Mesenchymal stem cell (in vitro differentiated cells and primary cell): ENCODE measurements around the gene CFLAR.

ENCODE experiments used
- DNase-seq: peaks from one replicate; pipeline ENCODE4 v3.0.0-alpha.2; 2013
- H2AFZ ChIP-seq: one replicate; pipeline ENCODE4 v1.6.1; 2013; ENCODE audit warnings: low read depth, mild to moderate bottlenecking, control low read depth, inconsistent platforms, low read length, moderate library complexity
- H2AK5ac ChIP-seq: 2 replicates; pipeline ENCODE4 v1.6.1; 2013; ENCODE audit warnings: low read length, moderate library complexity, mild to moderate bottlenecking, inconsistent platforms; ENCODE audit not compliant: severe bottlenecking
- H2BK120ac ChIP-seq: one replicate; pipeline ENCODE4 v1.6.1; 2013; ENCODE audit warnings: low read depth, mild to moderate bottlenecking, inconsistent platforms, low read length, moderate library complexity
- H2BK12ac ChIP-seq, 2 experiments: one replicate each; pipeline ENCODE4 v1.6.1; 2013; ENCODE audit warnings: inconsistent platforms in 2 of 2, low read length in 2 of 2, mild to moderate bottlenecking in 2 of 2, moderate library complexity in 2 of 2, control low read depth in 1 of 2
- H2BK15ac ChIP-seq: one replicate; pipeline ENCODE4 v1.6.1; 2013; ENCODE audit warnings: mild to moderate bottlenecking, low read depth, inconsistent platforms; ENCODE audit not compliant: poor library complexity, severe bottlenecking
- H2BK5ac ChIP-seq: 2 replicates; pipeline ENCODE4 v1.6.1; 2013; ENCODE audit warnings: low read depth, mild to moderate bottlenecking, low read length, control low read depth, inconsistent platforms; ENCODE audit not compliant: poor library complexity, severe bottlenecking
- H3K14ac ChIP-seq, 2 experiments: one replicate each; pipeline ENCODE4 v1.6.1; 2013; ENCODE audit warnings: inconsistent platforms in 2 of 2, low read length in 2 of 2, control low read depth in 1 of 2, mild to moderate bottlenecking in 1 of 2, moderate library complexity in 1 of 2
- H3K18ac ChIP-seq, 2 experiments: one replicate each; pipeline ENCODE4 v1.6.1; 2013; ENCODE audit warnings: inconsistent platforms in 2 of 2, low read length in 2 of 2, control low read depth in 1 of 2, low read depth in 1 of 2, mild to moderate bottlenecking in 1 of 2
- H3K23ac ChIP-seq, 2 experiments: one replicate each; pipeline ENCODE4 v1.6.1; 2013; ENCODE audit warnings: inconsistent platforms in 2 of 2, low read length in 2 of 2, mild to moderate bottlenecking in 2 of 2, moderate library complexity in 2 of 2, control low read depth in 1 of 2
- H3K27ac ChIP-seq: 2 replicates; pipeline ENCODE4 v1.5.1; 2013; ENCODE audit warnings: mild to moderate bottlenecking, moderate library complexity, low read length, control low read depth, inconsistent platforms; ENCODE audit not compliant: poor library complexity, severe bottlenecking
- H3K27me3 ChIP-seq, 2 experiments: 2 replicates each; pipeline versions ENCODE4 v1.6.1 to v1.7.0; 2013; ENCODE audit warnings: low read length in 2 of 2, mild to moderate bottlenecking in 2 of 2, moderate library complexity in 2 of 2, control low read depth in 1 of 2, inconsistent platforms in 1 of 2; ENCODE audit not compliant: control insufficient read depth in 1 of 2, insufficient read depth in 1 of 2
- H3K36me3 ChIP-seq, 2 experiments: 2 replicates each; pipeline versions ENCODE4 v1.6.1 to v1.7.0; 2013; ENCODE audit warnings: low read length in 2 of 2, control low read depth in 1 of 2, inconsistent platforms in 1 of 2, low read depth in 1 of 2, mild to moderate bottlenecking in 1 of 2; ENCODE audit not compliant: insufficient read depth in 2 of 2, control insufficient read depth in 1 of 2
- H3K4ac ChIP-seq, 2 experiments: one replicate each; pipeline ENCODE4 v1.6.1; 2013; ENCODE audit warnings: inconsistent platforms in 2 of 2, low read length in 2 of 2, mild to moderate bottlenecking in 2 of 2, moderate library complexity in 2 of 2, control low read depth in 1 of 2, low read depth in 1 of 2
- H3K4me1 ChIP-seq: 2 replicates; pipeline ENCODE4 v1.6.1; 2013; ENCODE audit warnings: low read depth, low read length, control low read depth; ENCODE audit not compliant: control insufficient read depth, insufficient read depth
- H3K4me2 ChIP-seq: 2 replicates; pipeline ENCODE4 v1.6.1; 2013; ENCODE audit warnings: low read length, mild to moderate bottlenecking, inconsistent platforms; ENCODE audit not compliant: poor library complexity, severe bottlenecking
- H3K4me3 ChIP-seq, 2 experiments: 2 replicates each; pipeline versions ENCODE4 v1.5.1 to v1.7.0; 2013; ENCODE audit warnings: low read length in 2 of 2, mild to moderate bottlenecking in 2 of 2, control low read depth in 1 of 2, low read depth in 1 of 2; ENCODE audit not compliant: insufficient read depth in 1 of 2
- H3K79me1 ChIP-seq: replicated peaks from 2 replicates; pipeline ENCODE4 v1.6.1; 2013; ENCODE audit warnings: mild to moderate bottlenecking, control low read depth, low read length, inconsistent platforms; ENCODE audit not compliant: poor library complexity, severe bottlenecking
- H3K9ac ChIP-seq: 2 replicates; pipeline ENCODE4 v1.7.0; 2013; ENCODE audit warnings: mild to moderate bottlenecking, low read length, moderate library complexity
- H3K9me3 ChIP-seq: 2 replicates; pipeline ENCODE4 v1.7.0; 2013; ENCODE audit warnings: mild to moderate bottlenecking, low read length; ENCODE audit not compliant: control insufficient read depth
- H4K8ac ChIP-seq: one replicate; pipeline ENCODE4 v1.6.1; 2013; ENCODE audit warnings: inconsistent platforms, mild to moderate bottlenecking, low read length, moderate library complexity
- H4K91ac ChIP-seq: one replicate; pipeline ENCODE4 v1.6.1; 2013; ENCODE audit warnings: mild to moderate bottlenecking, low read length, inconsistent platforms
- WGBS: methylation state at CpG from one replicate; pipeline ENCODE4 v1.1.7; 2013; ENCODE audit warnings: mixed read lengths; 5-methylcytosine and 5-hydroxymethylcytosine counted together

The CFLAR gene

GRCh38 chr2:201195331-201195730 is 79.4 kb downstream of the CFLAR start:
- H3K14ac ChIP-seq = no peak overlapping the region
- H2AK5ac ChIP-seq = no peak overlapping the region
- H3K23ac ChIP-seq = no peak overlapping the region
- no peak overlapping the region for H3K27ac ChIP-seq
- H3K4ac ChIP-seq = no peak overlapping the region
- no peak overlapping the region for H2BK12ac ChIP-seq
- H3K9ac ChIP-seq = no peak overlapping the region
- no peaks in the 10 kb centered on the region for H3K79me1 ChIP-seq
- H3K4me3 ChIP-seq = no peak overlapping the region
- peaks cover 0 to 21% of the 10 kb centered on the region in 2 experiments for H3K36me3 ChIP-seq
- no peaks in the 10 kb centered on the region for H3K9me3 ChIP-seq
- H3K4me1 ChIP-seq = no peaks in the 10 kb centered on the region
- no peak overlapping the region for H2BK15ac ChIP-seq
- H4K91ac ChIP-seq = no peak overlapping the region
- DNase-seq = no peak
- H2BK5ac ChIP-seq = no peak overlapping the region
- no peak overlapping the region for H2BK120ac ChIP-seq
- no peak overlapping the region for H3K18ac ChIP-seq
- 73% methylated on average over 3 of the region's 3 CpGs for WGBS
- H2AFZ ChIP-seq = no peak overlapping the region
- H3K27me3 ChIP-seq = no peaks in the 10 kb centered on the region
- no peak overlapping the region for H4K8ac ChIP-seq
- no peak overlapping the region for H3K4me2 ChIP-seq

DNA sequence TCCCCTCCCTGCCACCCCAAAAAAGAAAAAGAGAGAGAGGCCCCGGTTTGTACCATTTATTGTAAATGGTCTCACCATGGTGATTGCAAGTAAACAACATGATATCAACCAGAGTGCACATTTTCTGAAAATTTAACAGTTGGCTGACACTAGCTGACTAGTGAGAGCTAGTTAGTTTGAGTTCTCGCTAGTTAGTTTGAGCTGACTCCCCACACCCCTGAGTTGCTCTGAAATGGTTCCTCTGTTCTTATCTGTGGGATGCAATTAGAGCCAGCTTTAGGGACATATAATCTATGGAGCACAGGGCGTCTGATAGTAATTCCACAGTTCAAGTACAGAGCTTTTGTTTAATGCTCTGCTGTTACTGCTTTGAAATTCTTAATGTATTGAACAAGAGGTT is 80.0 kb downstream of the CFLAR start:
- DNase-seq = no peak
- no peaks in the 10 kb centered on the region for H3K4me1 ChIP-seq
- H3K18ac ChIP-seq = no peak overlapping the region
- H3K14ac ChIP-seq = no peak overlapping the region
- H2AK5ac ChIP-seq = no peak overlapping the region
- H3K27ac ChIP-seq = no peak overlapping the region
- no peak overlapping the region for H2BK15ac ChIP-seq
- no peaks in the 10 kb centered on the region for H3K79me1 ChIP-seq
- H3K23ac ChIP-seq = no peak overlapping the region
- no peaks in the 10 kb centered on the region for H3K27me3 ChIP-seq
- WGBS = 90% methylated on average over 2 of the region's 3 CpGs
- H3K4me3 ChIP-seq = no peak overlapping the region
- no peak overlapping the region for H2BK120ac ChIP-seq
- no peak overlapping the region for H2AFZ ChIP-seq
- no peak overlapping the region for H2BK5ac ChIP-seq
- peaks cover 0 to 21% of the 10 kb centered on the region in 2 experiments for H3K36me3 ChIP-seq
- no peak overlapping the region for H4K91ac ChIP-seq
- H3K9me3 ChIP-seq = no peaks in the 10 kb centered on the region
- no peak overlapping the region for H3K4ac ChIP-seq
- no peak overlapping the region for H3K9ac ChIP-seq
- H2BK12ac ChIP-seq = no peak overlapping the region
- H3K4me2 ChIP-seq = no peak overlapping the region
- no peak overlapping the region for H4K8ac ChIP-seq

DNA sequence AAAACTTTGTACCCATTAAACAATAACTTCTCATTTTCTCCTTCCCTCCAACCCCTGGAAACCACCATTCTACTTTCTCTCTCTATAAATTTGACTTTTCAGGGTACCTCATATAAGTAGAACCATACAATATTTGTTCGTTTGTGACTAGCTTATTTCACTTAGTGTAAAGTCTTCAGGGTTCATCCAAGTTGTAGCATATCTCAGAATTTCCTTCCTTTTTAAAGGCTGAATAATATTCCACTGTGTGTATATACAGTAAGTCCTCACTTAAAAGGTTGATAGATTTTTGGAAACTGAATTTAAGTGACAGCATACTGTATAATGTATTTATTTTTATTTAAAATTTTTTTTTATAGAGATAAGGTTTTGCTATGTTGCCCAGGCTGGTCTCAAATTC is 80.8 kb downstream of the CFLAR start:
- no peak for DNase-seq
- Histone ChIP-seq H4K8ac (no peak overlapping the region), H3K27ac (no peak overlapping the region), H2BK12ac (no peak overlapping the region), H4K91ac (no peak overlapping the region), H2BK120ac (no peak overlapping the region), H3K4me2 (no peak overlapping the region), H3K79me1 (no peaks in the 10 kb centered on the region), H3K4ac (no peak overlapping the region), H3K27me3 (no peaks in the 10 kb centered on the region), H3K36me3 (peaks cover 0 to 21% of the 10 kb centered on the region in 2 experiments), H3K18ac (no peak overlapping the region), H3K23ac (no peak overlapping the region), H2AK5ac (no peak overlapping the region), H3K14ac (no peak overlapping the region), H3K4me3 (no peak overlapping the region), H2BK15ac (no peak overlapping the region), H3K9ac (no peak overlapping the region), H2AFZ (no peak overlapping the region), H2BK5ac (no peak overlapping the region), H3K4me1 (no peaks in the 10 kb centered on the region), H3K9me3 (no peaks in the 10 kb centered on the region)
- 100% methylated on average over 1 of the region's 1 CpG for WGBS

DNA sequence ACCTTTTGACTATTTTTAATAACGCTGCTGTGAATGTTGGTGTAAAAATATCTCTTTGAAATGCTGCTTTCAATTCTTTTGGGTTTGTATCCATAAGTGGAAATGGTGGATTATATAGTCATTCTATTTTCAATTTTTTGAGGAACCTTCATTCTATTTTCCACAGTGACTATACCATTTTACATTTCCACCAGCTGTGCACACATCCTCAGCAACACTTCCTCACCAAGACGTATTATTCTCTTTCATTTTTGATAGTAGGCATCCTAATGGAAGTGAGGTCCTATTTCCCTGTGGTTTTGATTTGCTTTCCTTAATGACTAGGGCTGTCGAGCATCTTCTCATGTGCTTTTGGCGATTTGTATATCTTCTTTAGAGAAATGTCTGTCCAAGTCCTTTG is 81.8 kb downstream of the CFLAR start:
- no peak overlapping the region for H3K18ac ChIP-seq
- H3K9ac ChIP-seq = no peak overlapping the region
- H3K14ac ChIP-seq = no peak overlapping the region
- H2AK5ac ChIP-seq = no peak overlapping the region
- no peaks in the 10 kb centered on the region for H3K27me3 ChIP-seq
- H2BK5ac ChIP-seq = no peak overlapping the region
- no peak overlapping the region for H2BK15ac ChIP-seq
- no peak overlapping the region for H4K91ac ChIP-seq
- H3K9me3 ChIP-seq = no peaks in the 10 kb centered on the region
- H3K23ac ChIP-seq = no peak overlapping the region
- DNase-seq = no peak
- H3K4me2 ChIP-seq = no peak overlapping the region
- no peak overlapping the region for H2BK120ac ChIP-seq
- no peaks in the 10 kb centered on the region for H3K4me1 ChIP-seq
- H4K8ac ChIP-seq = no peak overlapping the region
- H3K27ac ChIP-seq = no peak overlapping the region
- WGBS = 99% methylated on average over 3 of the region's 4 CpGs
- H3K4ac ChIP-seq = no peak overlapping the region
- no peak overlapping the region for H3K4me3 ChIP-seq
- H2BK12ac ChIP-seq = no peak overlapping the region
- peaks cover 0 to 21% of the 10 kb centered on the region in 2 experiments for H3K36me3 ChIP-seq
- H3K79me1 ChIP-seq = no peaks in the 10 kb centered on the region
- H2AFZ ChIP-seq = no peak overlapping the region
